Inferior parietal cortex (tissue), 1 donor: ENCODE measurements around the gene CCBE1.
"Not testable (repeated sequence)": the region's sequence is repeated elsewhere in the genome, so short reads cannot be mapped to it uniquely, and the experiment has no call there.

Experiments used
- DNase-seq: peaks from one replicate; pipeline ENCODE4 v3.0.0-alpha.2; 2016; ENCODE audit errors: extremely low spot score

CCBE1 gene

GRCh38 chr18:59715445-59715844, 18.2 kb upstream of the CCBE1 start:
- no peak for DNase-seq

- DNase-seq, result not testable (repeated sequence)
Observed at GRCh38 chr18:59714096-59714495, 16.9 kb upstream of the CCBE1 start.

- DNase-seq, result no peak
Observed at GRCh38 chr18:59712311-59712710, 15.1 kb upstream of the CCBE1 start.

- no peak for DNase-seq
Observed at GRCh38 chr18:59708988-59709387, 11.8 kb upstream of the CCBE1 start.

GRCh38 chr18:59707306-59707705, 10.1 kb upstream of the CCBE1 start:
- DNase-seq, result no peak

GRCh38 chr18:59706499-59706898, 9.3 kb upstream of the CCBE1 start:
- no peak for DNase-seq

- no peak for DNase-seq
Observed at GRCh38 chr18:59705145-59705544, 7.9 kb upstream of the CCBE1 start.

GRCh38 chr18:59704146-59704545, 6.9 kb upstream of the CCBE1 start:
- DNase-seq, result no peak

GRCh38 chr18:59701272-59701671, 4.0 kb upstream of the CCBE1 start:
- no peak for DNase-seq

- no peak for DNase-seq
Observed at GRCh38 chr18:59700535-59700967, 3.3 kb upstream of the CCBE1 start.

- DNase-seq, result no peak
Observed at GRCh38 chr18:59699750-59700534, 2.7 kb upstream of the CCBE1 start.

- DNase-seq, result no peak
Observed at GRCh38 chr18:59699061-59699460, 1.8 kb upstream of the CCBE1 start.

- no peak for DNase-seq
Observed at GRCh38 chr18:59696311-59697235, 650 bp downstream of the CCBE1 start.

GRCh38 chr18:59695551-59695950, 1.7 kb downstream of the CCBE1 start:
- no peak for DNase-seq

- DNase-seq, result no peak
Observed at GRCh38 chr18:59694824-59695223, 2.4 kb downstream of the CCBE1 start.

- DNase-seq, result no peak
Observed at GRCh38 chr18:59691996-59692395, 5.2 kb downstream of the CCBE1 start.

GRCh38 chr18:59690996-59691395, 6.2 kb downstream of the CCBE1 start:
- no peak for DNase-seq

- no peak for DNase-seq
Observed at GRCh38 chr18:59690186-59690982, 6.8 kb downstream of the CCBE1 start.

GRCh38 chr18:59689756-59690155, 7.5 kb downstream of the CCBE1 start:
- no peak for DNase-seq

GRCh38 chr18:59686260-59686659, 11.0 kb downstream of the CCBE1 start:
- DNase-seq, result no peak

- DNase-seq, result no peak
Observed at GRCh38 chr18:59685501-59685900, 11.7 kb downstream of the CCBE1 start.

GRCh38 chr18:59684777-59685176, 12.4 kb downstream of the CCBE1 start:
- no peak for DNase-seq
